Subcutaneous adipose tissue (tissue), 4 donors: ENCODE measurements around the gene STK39. TPM values are rescaled to one million over a fixed set of nuclear protein-coding genes. Genes with fewer than 3 reads are reported as not detected.

ENCODE experiments used
- total RNA-seq, 4 donors: library from RNA; depleted of rRNA; stranded (reverse); fragments of >200 nt; gene quantifications; one replicate each; pipeline ENCODE4 v1.1.0, GENCODE V29; 2016
- TF ChIP-seq, protein P1 (sequence below): fragments of 450-650 bp; IDR thresholded peaks from one replicate; pipeline ENCODE4 v1.5.1; 2016; ENCODE audit warnings: low read depth, mild to moderate bottlenecking, control low read depth, antibody characterized with exemption, moderate library complexity

The STK39 gene
- total RNA-seq, 4 donors from 2014 or later = 40.1 to 68.6 (median 56.5) TPM

DNA sequence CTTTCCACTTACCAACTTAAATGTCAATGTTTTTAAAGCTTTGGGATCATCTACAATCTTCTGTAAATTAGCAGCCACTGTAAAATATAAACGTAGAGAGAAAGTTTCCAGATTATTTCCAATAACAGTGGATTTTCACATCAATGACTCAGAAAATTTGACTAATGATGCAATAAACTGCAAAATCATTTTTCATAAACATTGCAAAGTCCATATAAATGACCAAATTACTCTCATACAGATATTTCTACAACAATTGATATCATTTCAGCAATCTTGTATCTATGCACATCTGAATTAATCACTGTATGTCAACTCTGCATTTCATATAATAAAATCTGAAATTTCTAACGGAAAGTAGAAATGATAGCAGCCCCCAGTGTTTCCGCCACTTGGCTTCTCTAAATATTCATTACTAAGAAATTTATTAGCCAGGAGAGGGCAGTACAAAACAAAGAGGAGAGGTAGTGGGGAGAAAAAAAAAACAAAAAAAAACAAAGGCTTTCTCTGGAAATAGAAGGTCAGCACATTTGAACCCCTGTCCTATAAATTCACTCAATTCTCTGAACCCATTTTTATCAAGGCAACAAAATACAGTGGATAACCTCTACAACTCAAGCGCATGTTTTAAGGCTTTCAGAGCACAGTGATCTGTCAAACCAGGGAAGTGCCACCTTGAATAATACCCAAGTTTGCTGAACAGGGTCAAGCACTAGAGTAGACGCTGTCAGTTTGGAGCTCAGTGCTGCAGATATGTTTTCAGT lies 282.6 kb downstream of the STK39 start:
- TF ChIP-seq, protein P1, sequence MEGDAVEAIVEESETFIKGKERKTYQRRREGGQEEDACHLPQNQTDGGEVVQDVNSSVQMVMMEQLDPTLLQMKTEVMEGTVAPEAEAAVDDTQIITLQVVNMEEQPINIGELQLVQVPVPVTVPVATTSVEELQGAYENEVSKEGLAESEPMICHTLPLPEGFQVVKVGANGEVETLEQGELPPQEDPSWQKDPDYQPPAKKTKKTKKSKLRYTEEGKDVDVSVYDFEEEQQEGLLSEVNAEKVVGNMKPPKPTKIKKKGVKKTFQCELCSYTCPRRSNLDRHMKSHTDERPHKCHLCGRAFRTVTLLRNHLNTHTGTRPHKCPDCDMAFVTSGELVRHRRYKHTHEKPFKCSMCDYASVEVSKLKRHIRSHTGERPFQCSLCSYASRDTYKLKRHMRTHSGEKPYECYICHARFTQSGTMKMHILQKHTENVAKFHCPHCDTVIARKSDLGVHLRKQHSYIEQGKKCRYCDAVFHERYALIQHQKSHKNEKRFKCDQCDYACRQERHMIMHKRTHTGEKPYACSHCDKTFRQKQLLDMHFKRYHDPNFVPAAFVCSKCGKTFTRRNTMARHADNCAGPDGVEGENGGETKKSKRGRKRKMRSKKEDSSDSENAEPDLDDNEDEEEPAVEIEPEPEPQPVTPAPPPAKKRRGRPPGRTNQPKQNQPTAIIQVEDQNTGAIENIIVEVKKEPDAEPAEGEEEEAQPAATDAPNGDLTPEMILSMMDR = no peak

DNA sequence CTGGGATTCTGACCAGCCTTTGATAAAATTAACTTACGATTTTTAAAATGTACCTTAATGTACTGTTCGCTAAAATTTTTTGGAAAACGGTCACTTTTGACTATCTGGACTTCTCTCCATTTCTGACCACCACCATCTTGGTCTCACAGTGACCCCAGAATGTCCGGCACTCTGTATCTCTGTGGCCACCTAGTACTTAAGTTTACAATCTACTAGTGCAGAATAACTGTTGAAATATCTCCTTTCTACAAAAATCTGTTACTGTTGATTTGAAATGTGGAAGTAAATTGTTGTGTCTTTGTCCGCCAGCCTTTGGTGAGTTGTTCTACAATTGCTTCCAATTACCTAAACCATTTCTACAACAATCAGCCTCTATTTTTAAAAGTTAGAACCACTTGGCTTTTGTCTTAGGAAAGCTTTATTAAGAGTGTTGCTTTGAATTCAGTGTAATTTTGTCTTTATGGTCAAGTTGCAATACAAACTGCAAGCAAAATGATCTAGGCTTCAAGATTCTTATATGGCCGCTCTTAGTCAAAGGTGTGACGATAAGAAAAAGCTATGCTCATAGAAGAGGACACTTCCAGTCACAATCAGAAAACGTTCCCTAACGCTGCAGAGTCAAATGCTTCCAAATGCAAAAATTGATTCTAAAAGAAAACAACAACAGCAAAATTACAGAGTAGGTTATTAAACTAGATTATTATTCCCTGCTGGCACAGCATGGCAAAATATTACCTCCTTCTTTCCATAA lies 283.3 kb downstream of the STK39 start:
- TF ChIP-seq, protein P1 = no peak

DNA sequence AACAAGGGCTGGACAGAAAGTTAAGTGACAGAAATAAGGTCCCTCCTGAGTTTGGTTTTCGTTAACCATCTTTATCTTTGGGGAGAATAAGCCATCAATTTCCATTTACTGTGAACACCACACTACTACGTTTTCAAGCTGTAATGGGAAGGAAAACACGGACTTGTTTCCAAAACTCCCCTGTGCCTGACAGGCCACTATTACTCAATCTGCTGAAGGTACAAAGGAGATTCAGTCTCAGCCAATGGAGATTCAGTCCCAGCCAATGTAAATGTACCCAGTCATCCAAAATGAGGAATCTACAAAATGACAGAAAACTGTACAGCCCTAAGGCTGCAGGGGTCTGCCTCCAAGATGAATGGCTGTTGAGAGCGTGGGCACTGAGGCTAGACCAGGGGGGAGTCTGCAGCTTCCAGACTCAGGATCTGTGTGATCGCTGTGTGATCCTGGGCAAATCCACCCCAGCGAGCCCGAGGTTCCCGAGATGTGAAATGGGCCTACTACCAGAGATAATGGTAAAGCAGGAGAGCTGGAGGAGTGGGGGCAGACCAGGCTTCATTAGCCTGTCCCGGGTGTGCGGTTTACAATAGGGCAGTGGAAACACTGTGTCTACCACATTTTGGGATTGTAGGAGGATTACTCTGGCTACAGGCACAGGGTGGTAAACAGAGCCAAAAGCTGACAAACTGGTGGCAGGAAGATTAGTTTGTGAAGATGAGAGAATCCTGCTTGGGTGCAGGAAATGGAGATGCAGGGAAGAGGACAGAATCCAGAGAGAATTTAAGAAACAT lies 284.8 kb downstream of the STK39 start:
- TF ChIP-seq, protein P1 = no peak

DNA sequence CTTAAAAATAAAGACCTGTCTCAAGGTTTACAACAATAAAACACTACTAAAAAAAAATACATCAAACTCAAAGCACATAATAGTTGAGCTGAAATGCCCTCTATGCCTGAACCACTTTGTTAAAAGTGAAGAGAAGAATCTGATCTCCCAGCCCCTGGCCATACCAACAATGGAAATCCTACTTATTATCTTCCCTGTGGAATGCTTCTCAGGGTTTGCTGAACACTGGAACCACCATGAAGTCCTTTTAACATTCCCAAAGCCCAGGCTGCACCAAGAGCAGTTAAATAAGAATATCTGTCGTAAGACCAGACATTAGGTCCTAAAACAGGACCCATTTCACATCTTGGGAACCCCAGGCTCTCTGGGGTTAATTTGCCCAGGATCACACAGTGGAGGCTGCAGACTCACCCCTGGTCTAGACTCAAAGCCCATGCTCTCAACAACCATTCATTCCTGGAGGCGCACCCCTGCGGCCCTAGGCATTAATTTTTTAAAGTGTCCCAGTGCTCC lies 285.8 kb downstream of the STK39 start:
- TF ChIP-seq, protein P1 = no peak

DNA sequence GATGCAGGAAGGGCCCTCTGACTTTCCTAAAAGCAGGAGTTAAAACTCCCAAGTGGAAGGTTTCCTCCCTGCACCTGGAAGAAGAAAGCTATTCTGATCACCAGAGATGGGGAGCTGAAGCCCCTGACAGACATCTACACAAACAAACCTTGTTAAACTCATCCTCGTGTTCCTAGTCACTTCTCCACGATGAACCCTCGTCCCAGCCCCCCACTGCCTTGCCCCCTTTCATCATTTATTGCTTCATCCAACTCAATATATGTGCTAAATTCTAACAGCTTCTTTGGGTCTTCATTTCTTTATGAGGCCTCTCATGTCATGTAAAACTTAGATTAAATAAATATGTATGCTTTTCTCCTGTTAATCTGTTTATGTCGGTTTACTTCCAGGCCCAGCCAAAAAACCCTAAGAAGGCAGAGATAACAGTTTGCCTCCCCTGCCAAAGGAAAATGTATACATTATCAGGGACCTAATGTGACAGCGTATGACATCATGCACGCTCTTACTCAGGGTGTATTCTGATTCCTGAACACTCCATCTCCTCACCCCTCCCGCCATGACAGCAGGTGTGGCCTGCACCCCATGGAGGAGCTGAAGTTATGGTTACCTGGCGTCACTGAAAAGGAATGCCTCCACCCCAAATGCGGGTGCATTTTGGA lies 287.2 kb downstream of the STK39 start:
- TF ChIP-seq, protein P1 = no peak

DNA sequence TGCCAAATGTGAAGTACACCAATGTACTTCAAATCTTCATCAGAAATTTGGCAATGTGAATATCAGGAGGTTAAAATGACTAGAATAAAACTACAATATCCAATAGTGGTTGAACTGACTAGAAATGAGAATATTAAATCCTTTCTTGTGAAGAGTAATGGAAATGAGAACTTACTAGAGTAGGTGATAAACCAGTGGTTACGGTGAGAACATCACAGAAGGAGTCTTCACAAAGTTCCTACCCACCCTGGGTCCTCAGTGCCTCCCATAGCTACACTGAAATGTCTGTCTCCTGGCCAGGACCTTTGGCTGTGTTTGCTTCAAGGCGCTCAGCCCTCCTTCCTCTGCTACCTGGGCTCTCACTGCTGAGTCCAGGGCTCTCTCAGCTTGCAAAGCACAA lies 289.7 kb downstream of the STK39 start:
- TF ChIP-seq, protein P1 = no peak
